Activated CD4-positive, alpha-beta T cell treated with anti-CD3 and anti-CD28 coated beads, Interleukin-2, amount 10 ng/mL, durations not matched to agents 7 days and 5 days (primary cell): Measurements from ENCODE around the gene TRIM52. TPM values are rescaled to one million over a fixed set of nuclear protein-coding genes. Genes with fewer than 3 reads are reported as not detected.
"Not testable (repeated sequence)": the region's sequence is repeated elsewhere in the genome, so short reads cannot be mapped to it uniquely, and the experiment has no call there.

Experiments
- CTCF ChIA-PET: fragments of 350-600 bp; sonication (Branson Sonifier 250); formaldehyde crosslinking; loops from one replicate; lab custom pipeline; 2021; ENCODE audit warnings: antibody characterized with exemption; lab: Charles Lee
- POLR2A ChIA-PET: fragments of 350-600 bp; sonication (Branson Sonifier 250); formaldehyde crosslinking; loops from one replicate; lab custom pipeline; 2021; ENCODE audit warnings: antibody characterized with exemption; lab: Charles Lee
- DNase-seq: peaks from one replicate; pipeline ENCODE4 v3.0.0-alpha.2; 2020
- H3K27ac Mint-ChIP-seq: one replicate; pipeline ENCODE4 v1.8.0; 2021; ENCODE audit warnings: mild to moderate bottlenecking, moderate library complexity, mixed read lengths
- H3K27me3 Mint-ChIP-seq: one replicate; pipeline ENCODE4 v1.8.0; 2021; ENCODE audit warnings: mixed read lengths
- H3K36me3 Mint-ChIP-seq: one replicate; pipeline ENCODE4 v1.8.0; 2021; ENCODE audit warnings: low read depth, mixed read lengths
- H3K4me1 Mint-ChIP-seq: one replicate; pipeline ENCODE4 v1.8.0; 2021; ENCODE audit warnings: mixed read lengths
- H3K4me3 Mint-ChIP-seq: one replicate; pipeline ENCODE4 v1.8.0; 2021; ENCODE audit warnings: mild to moderate bottlenecking, moderate library complexity, mixed read lengths
- H3K9me3 Mint-ChIP-seq: one replicate; pipeline ENCODE4 v1.8.0; 2021; ENCODE audit warnings: mixed read lengths
- total RNA-seq, 2 experiments: library from RNA; stranded (reverse); gene quantifications; one replicate each; pipeline ENCODE4 v1.2.3, GENCODE V29; 2021

TRIM52 gene
- total RNA-seq, 2 experiments from 2014 or later = 29.6 to 29.9 TPM

- Mint-ChIP-seq H3K36me3 (no peaks in the 10 kb centered on the region), H3K27ac (peak overlapping the region; percentile 93), H3K27me3 (no peaks in the 10 kb centered on the region), H3K4me1 (peaks cover 45% of the 10 kb centered on the region), H3K4me3 (peak overlapping the region; percentile 80), H3K9me3 (no peaks in the 10 kb centered on the region)
- peak; percentile 62 for DNase-seq
- ChIA-PET CTCF (interaction anchor here (1.0 to 2.2 kb wide), 4 partner anchors 9 to 32 kb away, joined by 3 to 11 read pairs (median 4); partner anchors contain the start of gene TRIM7), POLR2A (interaction anchor here (0.8 kb wide), 1 partner anchor 9 kb away, joined by 3 read pairs; no protein-coding TSS in a partner anchor)
These were observed 44.6 kb downstream of the TRIM52 start for GRCh38 chr5:181215997-181216989.

- H3K27me3 Mint-ChIP-seq, POLR2A ChIA-PET, H3K27ac Mint-ChIP-seq, H3K9me3 Mint-ChIP-seq, H3K36me3 Mint-ChIP-seq, DNase-seq, H3K4me3 Mint-ChIP-seq: not testable (repeated sequence)
- CTCF ChIA-PET = interaction anchor here (1.0 kb wide), 1 partner anchor 13 kb away, joined by 3 read pairs; no protein-coding TSS in a partner anchor
- peaks cover 25% of the 10 kb centered on the region for H3K4me1 Mint-ChIP-seq
These were observed 46.7 kb downstream of the TRIM52 start for GRCh38 chr5:181214249-181214648.

GRCh38 chr5:181212934-181213333, 48.0 kb downstream of the TRIM52 start:
- ChIA-PET POLR2A (no interaction called here), CTCF (interaction anchor here (0.9 to 1.6 kb wide), 5 partner anchors 15 to 40 kb away, joined by 3 to 6 read pairs (median 3); no protein-coding TSS in a partner anchor)
- H3K4me3 Mint-ChIP-seq = no peak overlapping the region
- no peaks in the 10 kb centered on the region for H3K27me3 Mint-ChIP-seq
- H3K4me1 Mint-ChIP-seq = peaks cover 24% of the 10 kb centered on the region
- H3K27ac Mint-ChIP-seq = no peak overlapping the region
- no peak for DNase-seq
- H3K9me3 Mint-ChIP-seq = no peaks in the 10 kb centered on the region
- no peaks in the 10 kb centered on the region for H3K36me3 Mint-ChIP-seq

GRCh38 chr5:181212080-181212479, 48.9 kb downstream of the TRIM52 start:
- no peaks in the 10 kb centered on the region for H3K36me3 Mint-ChIP-seq
- DNase-seq = no peak
- H3K4me3 Mint-ChIP-seq = no peak overlapping the region
- H3K9me3 Mint-ChIP-seq = no peaks in the 10 kb centered on the region
- ChIA-PET POLR2A (no interaction called here), CTCF (interaction anchor here (0.9 to 1.6 kb wide), 6 partner anchors 14 to 39 kb away, joined by 3 to 6 read pairs (median 3); no protein-coding TSS in a partner anchor)
- H3K4me1 Mint-ChIP-seq = peaks cover 23% of the 10 kb centered on the region
- no peak overlapping the region for H3K27ac Mint-ChIP-seq
- no peaks in the 10 kb centered on the region for H3K27me3 Mint-ChIP-seq

GRCh38 chr5:181211208-181211607, 49.7 kb downstream of the TRIM52 start:
- peaks cover 23% of the 10 kb centered on the region for H3K4me1 Mint-ChIP-seq
- H3K4me3 Mint-ChIP-seq = no peak overlapping the region
- H3K36me3 Mint-ChIP-seq = no peaks in the 10 kb centered on the region
- H3K27me3 Mint-ChIP-seq = peaks cover 6% of the 10 kb centered on the region
- CTCF ChIA-PET = no interaction called here
- POLR2A ChIA-PET = no interaction called here
- no peak overlapping the region for H3K27ac Mint-ChIP-seq
- H3K9me3 Mint-ChIP-seq = no peaks in the 10 kb centered on the region
- DNase-seq = no peak

GRCh38 chr5:181210698-181211097, 50.2 kb downstream of the TRIM52 start:
- H3K27ac Mint-ChIP-seq, DNase-seq, H3K4me3 Mint-ChIP-seq, CTCF ChIA-PET, POLR2A ChIA-PET, H3K9me3 Mint-ChIP-seq, H3K36me3 Mint-ChIP-seq: not testable (repeated sequence)
- Mint-ChIP-seq H3K4me1 (peaks cover 25% of the 10 kb centered on the region), H3K27me3 (peaks cover 11% of the 10 kb centered on the region)

GRCh38 chr5:181210148-181210547, 50.8 kb downstream of the TRIM52 start:
- H3K4me3 Mint-ChIP-seq, POLR2A ChIA-PET, DNase-seq, H3K36me3 Mint-ChIP-seq, CTCF ChIA-PET, H3K9me3 Mint-ChIP-seq, H3K27ac Mint-ChIP-seq: not testable (repeated sequence)
- H3K4me1 Mint-ChIP-seq = peaks cover 29% of the 10 kb centered on the region
- peaks cover 14% of the 10 kb centered on the region for H3K27me3 Mint-ChIP-seq

GRCh38 chr5:181209006-181209405, 51.9 kb downstream of the TRIM52 start:
- CTCF ChIA-PET = interaction anchor here (0.6 to 8.7 kb wide), 4 partner anchors 18 to 994 kb away, joined by 3 to 90 read pairs (median 16); no protein-coding TSS in a partner anchor
- POLR2A ChIA-PET, H3K4me3 Mint-ChIP-seq, H3K36me3 Mint-ChIP-seq, H3K27ac Mint-ChIP-seq, H3K9me3 Mint-ChIP-seq, DNase-seq: not testable (repeated sequence)
- H3K27me3 Mint-ChIP-seq = peaks cover 17% of the 10 kb centered on the region
- peaks cover 32% of the 10 kb centered on the region for H3K4me1 Mint-ChIP-seq

GRCh38 chr5:181207960-181208253, 53.0 kb downstream of the TRIM52 start:
- Mint-ChIP-seq H3K27ac (peak overlapping the region; percentile 79), H3K9me3 (no peaks in the 10 kb centered on the region), H3K36me3 (no peaks in the 10 kb centered on the region), H3K27me3 (peaks cover 28% of the 10 kb centered on the region), H3K4me1 (peaks cover 34% of the 10 kb centered on the region), H3K4me3 (peak overlapping the region; percentile 74)
- CTCF ChIA-PET = interaction anchor here (0.6 to 8.7 kb wide), 9 partner anchors 9 to 58 kb away, joined by 3 to 90 read pairs (median 11); partner anchors contain the start of gene TRIM41
- no peak for DNase-seq
- POLR2A ChIA-PET = interaction anchor here (1.0 kb wide), 1 partner anchor 16 kb away, joined by 5 read pairs; no protein-coding TSS in a partner anchor

GRCh38 chr5:181207214-181207959, 53.6 kb downstream of the TRIM52 start:
- ChIA-PET CTCF (interaction anchor here (0.6 to 8.7 kb wide), 11 partner anchors 9 to 57 kb away, joined by 3 to 90 read pairs (median 11); partner anchors contain the start of gene TRIM41), POLR2A (interaction anchor here (0.6 to 1.3 kb wide), 3 partner anchors 8 to 17 kb away, joined by 3 to 11 read pairs (median 5); no protein-coding TSS in a partner anchor)
- H3K27ac Mint-ChIP-seq = peak overlapping the region; percentile 79
- H3K9me3 Mint-ChIP-seq = no peaks in the 10 kb centered on the region
- H3K27me3 Mint-ChIP-seq = peaks cover 31% of the 10 kb centered on the region
- peak overlapping the region; percentile 74 for H3K4me3 Mint-ChIP-seq
- H3K4me1 Mint-ChIP-seq = peaks cover 34% of the 10 kb centered on the region
- H3K36me3 Mint-ChIP-seq = no peaks in the 10 kb centered on the region
- peak; percentile 70 for DNase-seq

GRCh38 chr5:181205761-181206649, 54.9 kb downstream of the TRIM52 start:
- DNase-seq = peak; percentile 30
- peaks cover 39% of the 10 kb centered on the region for H3K27me3 Mint-ChIP-seq
- peak overlapping the region; percentile 74 for H3K4me3 Mint-ChIP-seq
- peaks cover 34% of the 10 kb centered on the region for H3K4me1 Mint-ChIP-seq
- no peaks in the 10 kb centered on the region for H3K9me3 Mint-ChIP-seq
- no peaks in the 10 kb centered on the region for H3K36me3 Mint-ChIP-seq
- POLR2A ChIA-PET = interaction anchor here (1.3 kb wide), 1 partner anchor 16 kb away, joined by 11 read pairs; no protein-coding TSS in a partner anchor
- CTCF ChIA-PET = interaction anchor here (1.0 to 8.7 kb wide), 8 partner anchors 9 to 33 kb away, joined by 3 to 90 read pairs (median 12); partner anchors contain the start of gene TRIM41
- H3K27ac Mint-ChIP-seq = peak overlapping the region; percentile 79
